KMS-11 (cell line): Measurements from ENCODE around the gene RRP8.
A peak's percentile ranks its signal among the peaks of the same experiment; 100 is the strongest.

Experiments
- H2AFZ ChIP-seq: fragments of 200-600 bp; sonication (generic); 2 replicates; pipeline ENCODE4 v1.6.1; 2016; ENCODE audit warnings: antibody characterized with exemption, mixed run types, low read depth
- H3K27ac ChIP-seq: fragments of 200-600 bp; sonication (generic); 2 replicates; pipeline ENCODE4 v1.6.1; 2016; ENCODE audit warnings: mild to moderate bottlenecking, mixed run types
- H3K27me3 ChIP-seq: fragments of 200-600 bp; sonication (generic); 2 replicates; pipeline ENCODE4 v1.6.1; 2017; ENCODE audit warnings: mild to moderate bottlenecking, low read depth, mixed run types, moderate library complexity; ENCODE audit not compliant: insufficient read depth
- H3K36me3 ChIP-seq: fragments of 200-600 bp; sonication (generic); 2 replicates; pipeline ENCODE4 v1.6.1; 2017; ENCODE audit warnings: mild to moderate bottlenecking, mixed run types; ENCODE audit not compliant: insufficient read depth
- H3K4me1 ChIP-seq: fragments of 200-600 bp; sonication (generic); 2 replicates; pipeline ENCODE4 v1.6.1; 2016; ENCODE audit warnings: mild to moderate bottlenecking, low read depth, mixed run types; ENCODE audit not compliant: poor library complexity, severe bottlenecking
- H3K4me2 ChIP-seq: fragments of 200-600 bp; sonication (generic); 2 replicates; pipeline ENCODE4 v1.7.0; 2016; ENCODE audit warnings: mild to moderate bottlenecking, mixed run types
- H3K4me3 ChIP-seq: fragments of 200-600 bp; sonication (generic); IDR thresholded peaks from 2 replicates; pipeline ENCODE4 v1.6.1; 2017; ENCODE audit warnings: low read depth, low read length, mixed read lengths; ENCODE audit not compliant: insufficient read depth
- H3K79me2 ChIP-seq: fragments of 200-600 bp; sonication (generic); 2 replicates; pipeline ENCODE4 v1.6.1; 2016; ENCODE audit warnings: low read depth, mixed run types; ENCODE audit not compliant: insufficient read depth
- H3K9ac ChIP-seq: fragments of 200-600 bp; sonication (generic); 2 replicates; pipeline ENCODE4 v1.6.1; 2016; ENCODE audit warnings: mild to moderate bottlenecking, mixed run types
- H4K20me1 ChIP-seq: fragments of 200-600 bp; sonication (generic); 2 replicates; pipeline ENCODE4 v1.6.1; 2016; ENCODE audit warnings: mild to moderate bottlenecking, mixed run types; ENCODE audit not compliant: insufficient read depth
- TF ChIP-seq, protein P1 (sequence below): fragments of 200-600 bp; sonication (generic); conservative IDR thresholded peaks from 2 replicates; pipeline ENCODE4 v1.6.1; 2017; ENCODE audit warnings: low read depth, mild to moderate bottlenecking, antibody characterized with exemption, low read length, moderate library complexity, mixed read lengths

The RRP8 gene

DNA sequence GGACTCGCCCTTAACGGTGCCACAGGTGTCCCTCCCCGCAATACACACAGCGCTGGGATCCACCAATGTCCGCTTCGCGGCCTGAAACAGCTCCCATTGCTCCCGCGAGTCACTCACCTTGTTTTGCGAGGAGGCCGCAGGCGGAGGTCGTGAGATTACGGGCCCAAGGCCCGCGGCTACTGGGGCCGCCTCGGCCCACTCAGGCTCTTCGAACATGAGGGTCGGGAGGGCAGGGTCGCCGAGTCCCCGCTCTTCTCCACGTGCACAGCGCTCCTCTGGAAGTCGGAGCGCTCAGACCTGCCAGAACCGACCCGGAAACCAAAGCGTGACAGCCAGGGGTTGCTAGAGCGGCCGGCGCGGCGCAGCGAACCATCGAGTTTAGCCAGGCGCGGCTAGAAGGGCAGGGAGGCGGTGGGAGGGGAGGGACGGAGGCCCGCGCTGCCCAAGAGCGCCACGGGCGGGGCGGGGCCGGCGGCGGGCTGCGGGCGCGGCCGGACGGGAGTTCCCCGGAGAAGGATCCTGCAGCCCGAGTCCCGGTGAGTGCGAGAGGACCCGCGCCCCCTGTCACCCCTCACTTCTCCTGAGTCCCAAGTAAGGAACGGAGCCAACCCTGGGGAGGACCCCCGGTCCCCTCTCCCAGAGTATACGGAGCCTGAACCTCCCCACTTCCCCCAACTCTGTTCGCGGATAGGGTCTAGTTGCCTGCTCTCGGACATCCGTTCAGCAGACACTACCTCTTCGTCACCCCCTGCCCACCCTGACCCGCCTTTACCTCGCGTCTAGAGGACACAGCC lies at the start of gene RRP8, which contains the start of gene ILK:
RRP8 (minus strand) TSS at position 330 of the 794 bp plus-strand sequence; CDS start at position 216, 114 bp downstream.
ILK (plus strand) TSS at position 488 of the 794 bp plus-strand sequence. CDS start 498 bp downstream, outside the sequence.
- no peaks in the 10 kb centered on the region for H3K27me3 ChIP-seq
- peak within 1 kb of the TSS; percentile 84 for H3K9ac ChIP-seq
- no peaks in the 10 kb centered on the region for H4K20me1 ChIP-seq
- peak within 1 kb of the TSS; percentile 95 for H2AFZ ChIP-seq
- H3K4me2 ChIP-seq = peak within 1 kb of the TSS; percentile 97
- H3K27ac ChIP-seq = peak within 1 kb of the TSS; percentile 56
- H3K4me1 ChIP-seq = peaks cover 48% of the 10 kb centered on the region
- H3K36me3 ChIP-seq = no peaks in the 10 kb centered on the region; the same call in 1 of the 2 replicates
- H3K79me2 ChIP-seq = peaks cover 67% of the 10 kb centered on the region
- TF ChIP-seq, protein P1, sequence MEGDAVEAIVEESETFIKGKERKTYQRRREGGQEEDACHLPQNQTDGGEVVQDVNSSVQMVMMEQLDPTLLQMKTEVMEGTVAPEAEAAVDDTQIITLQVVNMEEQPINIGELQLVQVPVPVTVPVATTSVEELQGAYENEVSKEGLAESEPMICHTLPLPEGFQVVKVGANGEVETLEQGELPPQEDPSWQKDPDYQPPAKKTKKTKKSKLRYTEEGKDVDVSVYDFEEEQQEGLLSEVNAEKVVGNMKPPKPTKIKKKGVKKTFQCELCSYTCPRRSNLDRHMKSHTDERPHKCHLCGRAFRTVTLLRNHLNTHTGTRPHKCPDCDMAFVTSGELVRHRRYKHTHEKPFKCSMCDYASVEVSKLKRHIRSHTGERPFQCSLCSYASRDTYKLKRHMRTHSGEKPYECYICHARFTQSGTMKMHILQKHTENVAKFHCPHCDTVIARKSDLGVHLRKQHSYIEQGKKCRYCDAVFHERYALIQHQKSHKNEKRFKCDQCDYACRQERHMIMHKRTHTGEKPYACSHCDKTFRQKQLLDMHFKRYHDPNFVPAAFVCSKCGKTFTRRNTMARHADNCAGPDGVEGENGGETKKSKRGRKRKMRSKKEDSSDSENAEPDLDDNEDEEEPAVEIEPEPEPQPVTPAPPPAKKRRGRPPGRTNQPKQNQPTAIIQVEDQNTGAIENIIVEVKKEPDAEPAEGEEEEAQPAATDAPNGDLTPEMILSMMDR = no peak
- peak within 1 kb of the TSS; percentile 15 for H3K4me3 ChIP-seq

DNA sequence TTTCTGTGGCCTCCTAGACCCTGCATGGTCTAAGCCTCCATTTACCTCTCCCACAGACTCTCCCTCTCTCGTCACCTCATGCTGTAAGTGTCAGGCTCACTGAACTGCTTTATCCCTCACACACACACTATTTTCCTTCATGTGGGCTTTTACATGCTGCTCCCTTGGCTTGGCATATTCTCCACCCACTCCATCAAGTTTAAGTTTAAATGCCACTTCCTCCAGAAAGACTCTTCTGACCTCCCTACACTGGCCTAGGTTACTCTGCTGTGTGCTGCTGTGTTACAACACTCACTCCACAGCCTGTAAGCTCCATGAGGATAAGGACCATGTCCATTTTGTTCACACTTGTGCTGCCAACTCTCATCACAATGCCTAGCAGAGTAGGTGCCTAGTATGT lies 49.7 kb upstream of the RRP8 start:
- Histone ChIP-seq H4K20me1 (no peaks in the 10 kb centered on the region), H3K79me2 (no peaks in the 10 kb centered on the region), H3K4me1 (no peaks in the 10 kb centered on the region), H3K4me2 (no peak overlapping the region), H3K36me3 (no peaks in the 10 kb centered on the region), H3K9ac (no peak overlapping the region), H3K4me3 (no peak overlapping the region), H3K27ac (no peak overlapping the region), H2AFZ (no peak overlapping the region), H3K27me3 (no peaks in the 10 kb centered on the region)
- TF ChIP-seq, protein P1 = no peak

DNA sequence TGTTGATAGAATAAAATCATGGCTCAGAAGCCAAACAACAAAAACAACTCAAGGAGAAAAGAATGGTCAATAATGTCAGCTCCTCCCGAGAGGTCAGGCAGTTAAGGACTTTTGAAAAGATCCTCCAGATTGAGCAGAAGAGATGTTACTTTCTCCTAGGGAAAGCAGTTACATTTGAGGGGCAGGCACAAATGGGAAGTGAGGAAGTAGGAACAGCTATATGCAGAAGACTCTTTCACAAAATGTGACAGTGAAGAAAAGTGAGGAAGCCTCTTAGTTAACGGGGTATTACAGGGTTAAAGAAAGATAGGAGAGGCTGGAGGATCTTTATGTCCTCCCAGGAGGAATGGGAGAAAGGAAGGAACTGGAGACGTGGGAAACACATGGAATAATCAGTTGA lies 48.8 kb upstream of the RRP8 start:
- H3K4me1 ChIP-seq = no peaks in the 10 kb centered on the region
- H3K36me3 ChIP-seq = no peaks in the 10 kb centered on the region
- no peaks in the 10 kb centered on the region for H3K27me3 ChIP-seq
- TF ChIP-seq, protein P1 = no peak
- H3K27ac ChIP-seq = no peak overlapping the region
- H3K9ac ChIP-seq = no peak overlapping the region
- no peaks in the 10 kb centered on the region for H4K20me1 ChIP-seq
- H3K4me3 ChIP-seq = no peak overlapping the region
- no peak overlapping the region for H2AFZ ChIP-seq
- H3K4me2 ChIP-seq = no peak overlapping the region
- no peaks in the 10 kb centered on the region for H3K79me2 ChIP-seq

DNA sequence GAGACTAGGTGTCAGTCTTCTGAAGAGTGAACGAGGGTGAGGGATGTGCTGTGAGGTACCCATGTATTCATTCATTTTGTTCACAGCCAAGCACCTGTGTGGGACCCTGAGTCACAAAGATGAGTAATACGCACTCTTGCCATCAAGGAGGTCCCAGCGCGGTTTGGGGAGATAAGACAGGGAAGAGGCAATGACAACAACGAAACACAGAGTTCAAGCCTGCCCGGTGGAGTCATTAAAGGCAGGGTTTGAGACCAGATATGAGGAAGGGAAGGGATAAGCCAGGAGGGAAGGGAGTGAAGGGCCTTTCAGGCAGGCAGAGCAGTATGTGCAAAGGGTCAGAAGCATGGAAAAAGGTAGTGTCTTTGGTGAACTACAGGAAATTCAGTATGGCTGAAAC lies 47.6 kb upstream of the RRP8 start:
- no peak overlapping the region for H3K4me3 ChIP-seq
- H3K9ac ChIP-seq = no peak overlapping the region
- no peaks in the 10 kb centered on the region for H3K27me3 ChIP-seq
- no peaks in the 10 kb centered on the region for H3K36me3 ChIP-seq
- H3K4me2 ChIP-seq = no peak overlapping the region
- no peaks in the 10 kb centered on the region for H3K79me2 ChIP-seq
- H3K4me1 ChIP-seq = no peaks in the 10 kb centered on the region
- no peak overlapping the region for H3K27ac ChIP-seq
- TF ChIP-seq, protein P1 = no peak
- H4K20me1 ChIP-seq = no peaks in the 10 kb centered on the region
- no peak overlapping the region for H2AFZ ChIP-seq
